SK-N-MC (cell line): ENCODE results near the gene RAB6B.
"Not testable (repeated sequence)": the region's sequence is repeated elsewhere in the genome, so short reads cannot be mapped to it uniquely, and the experiment has no call there.

Experiments
- DNase-seq: peaks from one replicate; pipeline ENCODE4 v3.0.0-alpha.2; 2011; ENCODE audit warnings: low read depth, low spot score
- H3K27ac ChIP-seq: fragments of 200-600 bp; sonication (generic); 2 replicates; pipeline ENCODE4 v1.5.1; 2016; ENCODE audit warnings: mixed run types
- H3K36me3 ChIP-seq: fragments of 200-600 bp; sonication (generic); 2 replicates; pipeline ENCODE4 v1.6.1; 2017; ENCODE audit warnings: antibody characterized with exemption, low read length, mixed read lengths; ENCODE audit not compliant: insufficient read depth
- H3K4me3 ChIP-seq: fragments of 200-600 bp; sonication (generic); 2 replicates; pipeline ENCODE4 v1.5.1; 2016
- H3K9ac ChIP-seq: fragments of 200-600 bp; sonication (generic); 2 replicates; pipeline ENCODE4 v1.8.0; 2017; ENCODE audit warnings: mixed run types, mixed read lengths; ENCODE audit not compliant: insufficient read length
- H3K9me3 ChIP-seq: fragments of 200-600 bp; sonication (generic); 2 replicates; pipeline ENCODE4 v1.6.1; 2017; ENCODE audit warnings: low read depth, mild to moderate bottlenecking, antibody characterized with exemption, low read length, moderate library complexity, mixed read lengths
- EZH2 ChIP-seq: fragments of 200-600 bp; sonication (generic); IDR thresholded peaks from one replicate; pipeline ENCODE4 v1.6.1; 2017; ENCODE audit warnings: antibody characterized with exemption
- FOXP2 ChIP-seq: optimal IDR thresholded peaks from 2 replicates; pipeline ENCODE3; 2011; ENCODE audit warnings: mild to moderate bottlenecking, moderate library complexity; ENCODE audit not compliant: insufficient read depth; ENCODE audit errors: extremely low read length, control extremely low read depth
- POLR2AphosphoS5 ChIP-seq: IDR thresholded peaks from 2 replicates; pipeline ENCODE4 v1.6.1; 2012; ENCODE audit warnings: mild to moderate bottlenecking, low read depth, low read length, borderline replicate concordance

RAB6B gene

DNA sequence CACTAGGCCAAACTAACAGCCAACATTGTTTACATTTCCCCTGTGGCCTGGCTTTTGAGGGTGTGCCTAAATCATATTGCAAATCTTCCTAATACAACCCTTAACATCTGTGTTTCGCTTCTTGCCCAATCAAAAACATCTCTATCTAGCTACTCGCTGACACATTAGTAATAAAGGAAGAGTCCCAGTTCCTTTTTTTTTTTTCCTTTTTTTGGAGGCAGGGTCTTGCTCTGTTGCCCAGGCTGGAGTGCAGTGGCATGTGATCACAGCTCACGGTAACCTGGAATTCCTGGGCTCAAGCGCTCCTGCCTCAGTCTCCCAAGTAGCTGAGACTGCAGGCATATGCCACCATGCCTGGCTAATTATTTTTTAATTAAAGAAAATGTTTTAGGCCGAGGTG lies 92.2 kb downstream of the RAB6B start:
- Histone ChIP-seq H3K4me3 (no peak overlapping the region), H3K27ac (no peak overlapping the region), H3K9ac (no peak overlapping the region), H3K36me3 (peaks cover 13% of the 10 kb centered on the region), H3K9me3 (no peaks in the 10 kb centered on the region)
- no peak for DNase-seq
- TF ChIP-seq POLR2AphosphoS5 = no peak
- TF ChIP-seq EZH2 = no peak
- no peak for TF ChIP-seq FOXP2

GRCh38 chr3:133799794-133800585 lies 95.7 kb downstream of the RAB6B start:
- DNase-seq = no peak
- no peak for TF ChIP-seq FOXP2
- no peak for TF ChIP-seq POLR2AphosphoS5
- no peak for TF ChIP-seq EZH2
- Histone ChIP-seq H3K27ac (no peak overlapping the region), H3K36me3 (no peaks in the 10 kb centered on the region), H3K9ac (no peak overlapping the region), H3K9me3 (no peaks in the 10 kb centered on the region), H3K4me3 (no peak overlapping the region)

GRCh38 chr3:133797396-133798105 lies 98.1 kb downstream of the RAB6B start:
- Histone ChIP-seq H3K36me3 (no peaks in the 10 kb centered on the region), H3K9ac (no peak overlapping the region), H3K4me3 (no peak overlapping the region), H3K9me3 (no peaks in the 10 kb centered on the region), H3K27ac (no peak overlapping the region)
- DNase-seq = no peak
- TF ChIP-seq POLR2AphosphoS5 = no peak
- TF ChIP-seq EZH2 = no peak
- no peak for TF ChIP-seq FOXP2

- Histone ChIP-seq H3K9me3 (no peaks in the 10 kb centered on the region; the same call in 1 of the 2 replicates), H3K36me3 (no peaks in the 10 kb centered on the region), H3K9ac (no peak overlapping the region), H3K27ac (no peak overlapping the region), H3K4me3 (no peak overlapping the region)
- TF ChIP-seq EZH2 (no peak), FOXP2 (no peak), POLR2AphosphoS5 (no peak)
- no peak for DNase-seq
These were observed 103.4 kb downstream of the RAB6B start for GRCh38 chr3:133792171-133792763.

DNA sequence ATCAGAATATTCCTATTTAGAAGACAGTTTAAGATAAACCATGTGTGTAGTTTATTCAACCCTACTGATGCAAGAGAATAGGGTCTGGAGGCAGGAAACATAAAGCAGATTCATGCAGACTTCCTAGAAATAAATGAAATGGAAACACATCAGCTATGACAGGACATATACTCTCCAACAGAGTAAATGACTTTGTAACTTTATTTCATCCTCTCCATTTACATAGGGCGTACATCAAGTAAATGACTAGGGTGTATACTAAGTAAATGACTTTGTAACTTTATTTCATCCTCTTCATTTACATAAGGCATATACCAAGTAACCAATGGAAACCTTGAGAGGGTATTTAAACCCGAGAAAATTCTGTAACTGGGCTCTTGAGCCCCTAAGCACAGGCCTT lies 107.7 kb downstream of the RAB6B start:
- H3K36me3 ChIP-seq = no peaks in the 10 kb centered on the region
- no peak overlapping the region for H3K27ac ChIP-seq
- TF ChIP-seq EZH2 (no peak), FOXP2 (no peak), POLR2AphosphoS5 (no peak)
- H3K9me3 ChIP-seq = no peaks in the 10 kb centered on the region; the same call in 1 of the 2 replicates
- DNase-seq = no peak
- no peak overlapping the region for H3K4me3 ChIP-seq
- H3K9ac ChIP-seq = no peak overlapping the region

DNA sequence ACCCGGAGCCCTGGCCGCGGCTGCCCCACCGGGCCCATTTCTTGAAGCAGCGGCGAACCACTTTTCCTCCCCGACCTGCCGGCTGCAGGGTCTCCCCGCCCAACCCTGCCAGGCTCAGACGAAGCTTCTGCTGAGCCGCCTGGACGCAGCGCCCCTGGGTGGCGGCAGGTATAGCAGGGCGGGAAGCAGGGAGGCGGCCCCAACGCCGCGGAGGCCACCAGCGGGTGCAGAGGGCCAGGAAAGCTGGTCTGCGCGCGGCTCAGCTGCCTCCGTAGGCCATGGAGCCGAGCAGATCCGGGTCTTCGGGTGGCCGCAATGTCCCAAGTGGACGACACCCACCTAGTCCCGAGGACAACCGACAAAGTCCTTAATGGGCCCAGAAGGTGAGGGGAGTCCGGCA lies 111.9 kb downstream of the RAB6B start:
- DNase-seq = no peak
- Histone ChIP-seq H3K9ac (no peak overlapping the region), H3K4me3 (no peak overlapping the region), H3K9me3 (no peaks in the 10 kb centered on the region), H3K36me3 (no peaks in the 10 kb centered on the region), H3K27ac (no peak overlapping the region)
- TF ChIP-seq FOXP2 (no peak), POLR2AphosphoS5 (no peak), EZH2 (no peak)

DNA sequence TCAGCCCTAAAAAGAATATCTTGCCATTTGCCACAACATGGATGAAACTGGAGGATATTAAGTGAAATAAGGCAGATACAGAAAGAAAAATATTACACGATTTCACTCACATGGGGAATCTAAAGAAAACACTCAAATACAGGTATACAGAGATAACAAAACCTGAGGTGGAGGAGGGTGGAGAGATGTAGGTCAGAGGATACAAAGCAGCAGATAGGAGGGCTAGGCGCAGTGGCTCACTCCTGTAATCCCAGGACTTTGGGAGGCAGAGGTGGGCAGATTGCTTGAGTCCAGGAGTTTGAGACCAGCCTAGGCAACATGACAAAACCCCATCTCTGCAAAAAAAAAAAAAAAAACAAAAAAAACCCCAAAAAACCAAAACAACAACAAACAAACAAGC lies 113.2 kb downstream of the RAB6B start:
- DNase-seq = no peak
- no peak overlapping the region for H3K9ac ChIP-seq
- no peak overlapping the region for H3K4me3 ChIP-seq

GRCh38 chr3:133781570-133781969 lies 114.1 kb downstream of the RAB6B start:
- no peak overlapping the region for H3K4me3 ChIP-seq
- DNase-seq = no peak
- no peak overlapping the region for H3K9ac ChIP-seq
- H3K9me3 ChIP-seq = no peaks in the 10 kb centered on the region
- no peaks in the 10 kb centered on the region for H3K36me3 ChIP-seq
- TF ChIP-seq FOXP2 (no peak), EZH2 (no peak), POLR2AphosphoS5 (no peak)
- no peak overlapping the region for H3K27ac ChIP-seq

More for the DNA sequence above, 113.2 kb downstream of the RAB6B start:
- no peaks in the 10 kb centered on the region for H3K36me3 ChIP-seq
- H3K27ac ChIP-seq = no peak overlapping the region
- no peak for TF ChIP-seq EZH2
- no peak for TF ChIP-seq FOXP2
- TF ChIP-seq POLR2AphosphoS5 = no peak
- H3K9me3 ChIP-seq = no peaks in the 10 kb centered on the region

- H3K9me3 ChIP-seq, H3K9ac ChIP-seq, H3K27ac ChIP-seq, H3K4me3 ChIP-seq, H3K36me3 ChIP-seq, DNase-seq: not testable (repeated sequence)
These were observed 114.9 kb downstream of the RAB6B start for GRCh38 chr3:133780756-133781155.
